Progenitor cell of endocrine pancreas (in vitro differentiated cells): ENCODE results near the gene ESM1. TPM values are rescaled to one million over a fixed set of nuclear protein-coding genes. Genes with fewer than 3 reads are reported as not detected.
"Not testable (repeated sequence)": the region's sequence is repeated elsewhere in the genome, so short reads cannot be mapped to it uniquely, and the experiment has no call there.

Source experiments
- DNase-seq: peaks from one replicate; pipeline ENCODE4 v3.0.0; 2021; ENCODE audit warnings: low spot score; ENCODE audit not compliant: unreplicated experiment
- H3K27ac Mint-ChIP-seq: 2 replicates; pipeline ENCODE4 v1.8.0; 2021; ENCODE audit warnings: mild to moderate bottlenecking, moderate library complexity, mixed read lengths
- H3K27me3 Mint-ChIP-seq: 2 replicates; pipeline ENCODE4 v1.8.0; 2021; ENCODE audit warnings: mixed read lengths
- H3K36me3 Mint-ChIP-seq: 2 replicates; pipeline ENCODE4 v1.8.0; 2022; ENCODE audit warnings: mixed read lengths; ENCODE audit not compliant: insufficient read depth
- H3K4me1 Mint-ChIP-seq: 2 replicates; pipeline ENCODE4 v1.8.0; 2021; ENCODE audit warnings: low read depth, mixed read lengths
- H3K4me3 Mint-ChIP-seq: 2 replicates; pipeline ENCODE4 v1.8.0; 2021; ENCODE audit warnings: low read depth, mild to moderate bottlenecking, moderate library complexity, mixed read lengths
- H3K9me3 Mint-ChIP-seq: 2 replicates; pipeline ENCODE4 v1.8.0; 2021; ENCODE audit warnings: low read depth, mixed read lengths
- total RNA-seq: library from RNA; stranded (reverse); gene quantifications from 2 replicates; pipeline ENCODE4 v1.2.1, GENCODE V29; 2021
- TF ChIP-seq, protein P1 (sequence below): fragments of 200-600 bp; sonication (generic); IDR thresholded peaks from one replicate; pipeline ENCODE4 v1.5.0; 2021; ENCODE audit warnings: antibody characterized with exemption, mild to moderate bottlenecking; ENCODE audit not compliant: unreplicated experiment

Gene ESM1
- total RNA-seq, 1 donor from 2014 or later = not detected

DNA sequence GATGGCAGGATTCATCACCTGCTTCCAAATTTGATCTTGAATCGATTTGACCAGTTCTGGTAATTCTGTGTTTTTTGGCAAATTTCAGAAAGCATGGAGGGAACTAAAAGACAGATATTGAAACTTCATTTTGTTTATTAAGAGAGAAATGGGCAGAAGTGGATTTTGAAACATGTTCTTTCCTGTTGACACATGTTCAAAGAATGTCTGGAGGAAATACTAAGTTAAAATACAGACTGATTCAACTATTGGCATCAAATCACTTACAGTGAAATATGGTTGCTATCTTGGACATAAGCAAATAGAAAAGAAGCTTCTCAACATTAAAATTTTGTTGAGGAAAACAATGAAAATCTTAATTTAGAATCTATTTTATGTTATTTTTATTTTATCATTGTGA lies 19.3 kb upstream of the ESM1 start:
- Mint-ChIP-seq H3K27ac (no peak overlapping the region), H3K4me3 (no peak overlapping the region), H3K9me3 (no peaks in the 10 kb centered on the region), H3K36me3 (no peaks in the 10 kb centered on the region), H3K4me1 (no peaks in the 10 kb centered on the region), H3K27me3 (no peaks in the 10 kb centered on the region)
- DNase-seq = no peak
- TF ChIP-seq, protein P1, sequence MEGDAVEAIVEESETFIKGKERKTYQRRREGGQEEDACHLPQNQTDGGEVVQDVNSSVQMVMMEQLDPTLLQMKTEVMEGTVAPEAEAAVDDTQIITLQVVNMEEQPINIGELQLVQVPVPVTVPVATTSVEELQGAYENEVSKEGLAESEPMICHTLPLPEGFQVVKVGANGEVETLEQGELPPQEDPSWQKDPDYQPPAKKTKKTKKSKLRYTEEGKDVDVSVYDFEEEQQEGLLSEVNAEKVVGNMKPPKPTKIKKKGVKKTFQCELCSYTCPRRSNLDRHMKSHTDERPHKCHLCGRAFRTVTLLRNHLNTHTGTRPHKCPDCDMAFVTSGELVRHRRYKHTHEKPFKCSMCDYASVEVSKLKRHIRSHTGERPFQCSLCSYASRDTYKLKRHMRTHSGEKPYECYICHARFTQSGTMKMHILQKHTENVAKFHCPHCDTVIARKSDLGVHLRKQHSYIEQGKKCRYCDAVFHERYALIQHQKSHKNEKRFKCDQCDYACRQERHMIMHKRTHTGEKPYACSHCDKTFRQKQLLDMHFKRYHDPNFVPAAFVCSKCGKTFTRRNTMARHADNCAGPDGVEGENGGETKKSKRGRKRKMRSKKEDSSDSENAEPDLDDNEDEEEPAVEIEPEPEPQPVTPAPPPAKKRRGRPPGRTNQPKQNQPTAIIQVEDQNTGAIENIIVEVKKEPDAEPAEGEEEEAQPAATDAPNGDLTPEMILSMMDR = no peak

DNA sequence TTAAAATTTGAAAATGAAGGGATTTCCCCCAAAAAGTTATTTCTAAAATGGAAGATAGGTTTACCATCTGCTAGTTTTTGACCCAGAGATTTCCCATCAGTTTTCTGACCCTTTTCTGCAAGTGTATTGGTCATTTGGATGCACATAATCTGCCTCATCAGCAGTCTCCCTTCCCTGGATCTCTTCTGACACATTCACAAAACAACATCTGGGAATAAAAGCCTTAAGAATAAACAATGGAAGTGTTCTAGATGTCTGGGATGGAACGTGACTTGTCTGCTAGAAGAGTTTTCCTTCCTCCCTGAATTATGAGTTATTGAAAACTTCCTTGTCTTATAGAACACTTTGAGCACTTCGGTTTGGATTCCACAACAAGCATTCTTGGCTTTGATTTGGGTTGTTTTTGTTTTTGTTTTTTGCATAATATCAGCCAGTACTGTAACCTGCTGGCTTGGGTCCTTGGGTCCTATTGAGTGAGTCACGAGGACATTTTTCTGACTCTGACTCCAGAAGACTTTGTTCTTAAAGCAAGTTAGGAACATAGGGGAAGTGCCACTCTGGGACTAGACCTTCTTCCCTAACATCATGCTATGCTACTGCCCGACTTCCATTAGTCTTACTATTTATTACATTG lies 18.2 kb upstream of the ESM1 start:
- H3K27me3 Mint-ChIP-seq = no peaks in the 10 kb centered on the region
- H3K27ac Mint-ChIP-seq = no peak overlapping the region

DNA sequence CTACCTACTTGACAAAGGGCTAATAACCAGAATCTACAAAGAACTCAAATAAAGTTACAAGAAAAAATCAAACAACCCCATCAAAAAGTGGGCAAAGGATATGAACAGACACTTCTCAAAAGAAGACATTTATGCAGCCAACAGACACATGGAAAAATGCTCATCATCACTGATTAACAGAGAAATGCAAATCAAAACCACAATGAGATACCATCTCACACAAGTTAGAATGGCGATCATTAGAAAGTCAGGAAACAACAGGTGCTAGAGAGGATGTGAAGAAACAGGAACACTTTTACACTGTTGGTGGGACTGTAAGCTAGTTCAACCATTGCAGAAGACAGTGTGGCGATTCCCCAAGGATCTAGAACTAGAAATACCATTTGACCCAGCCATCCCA lies 16.8 kb upstream of the ESM1 start:
- not testable (repeated sequence) for H3K4me3 Mint-ChIP-seq, H3K4me1 Mint-ChIP-seq, H3K27ac Mint-ChIP-seq, H3K9me3 Mint-ChIP-seq, H3K27me3 Mint-ChIP-seq, H3K36me3 Mint-ChIP-seq, DNase-seq

More for the DNA sequence above, 18.2 kb upstream of the ESM1 start:
- DNase-seq = no peak
- no peaks in the 10 kb centered on the region for H3K9me3 Mint-ChIP-seq
- no peaks in the 10 kb centered on the region for H3K4me1 Mint-ChIP-seq
- no peaks in the 10 kb centered on the region for H3K36me3 Mint-ChIP-seq
- TF ChIP-seq, protein P1 = no peak
- H3K4me3 Mint-ChIP-seq = no peak overlapping the region

DNA sequence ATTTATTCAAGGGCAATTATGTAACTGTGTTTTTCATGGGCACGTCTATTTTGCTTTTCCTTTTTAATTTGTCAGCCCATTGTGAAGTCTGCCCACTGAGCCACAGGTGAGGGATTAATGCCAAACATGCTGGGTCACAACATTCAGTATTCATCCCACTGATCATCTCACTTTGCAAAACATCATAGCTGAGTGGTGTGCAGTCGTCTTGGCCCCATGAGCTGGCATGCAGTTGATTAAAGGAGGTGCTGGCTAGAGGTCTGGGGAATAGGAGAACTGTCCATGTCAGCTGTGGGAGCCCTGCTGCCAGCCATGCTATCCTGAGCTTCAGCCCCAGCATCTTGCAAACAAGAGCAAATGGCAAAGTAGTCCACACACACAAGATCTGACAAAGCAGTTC lies 11.7 kb upstream of the ESM1 start:
- H3K4me1 Mint-ChIP-seq = peaks cover 12% of the 10 kb centered on the region
- H3K27me3 Mint-ChIP-seq = no peaks in the 10 kb centered on the region
- TF ChIP-seq, protein P1 = no peak
- H3K27ac Mint-ChIP-seq = no peak overlapping the region
- H3K4me3 Mint-ChIP-seq = no peak overlapping the region
- no peaks in the 10 kb centered on the region for H3K36me3 Mint-ChIP-seq
- H3K9me3 Mint-ChIP-seq = no peaks in the 10 kb centered on the region
- DNase-seq = no peak

DNA sequence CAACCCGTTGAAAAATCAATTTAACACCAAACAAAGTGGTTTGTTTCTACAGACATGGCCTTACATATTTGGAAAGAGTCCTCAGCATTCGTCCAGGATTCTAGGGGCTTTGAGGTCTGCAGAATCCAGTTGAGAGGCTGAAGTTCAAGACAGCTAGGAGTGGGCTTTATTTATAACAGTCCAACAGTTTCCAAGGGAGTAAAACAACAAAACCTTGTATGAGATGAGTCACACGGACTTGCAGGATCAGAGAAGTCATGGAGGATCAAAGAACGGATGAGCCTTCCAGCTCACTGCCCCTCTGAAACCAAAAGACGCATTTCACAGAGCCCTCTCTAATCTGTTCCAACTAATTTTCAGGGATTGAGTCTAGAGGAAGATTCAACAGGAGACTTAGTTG lies 11.1 kb upstream of the ESM1 start:
- H3K36me3 Mint-ChIP-seq = no peaks in the 10 kb centered on the region
- no peak overlapping the region for H3K4me3 Mint-ChIP-seq
- DNase-seq = no peak
- peaks cover 12% of the 10 kb centered on the region for H3K4me1 Mint-ChIP-seq
- H3K9me3 Mint-ChIP-seq = no peaks in the 10 kb centered on the region
- no peak overlapping the region for H3K27ac Mint-ChIP-seq
- TF ChIP-seq, protein P1 = no peak
- no peaks in the 10 kb centered on the region for H3K27me3 Mint-ChIP-seq

DNA sequence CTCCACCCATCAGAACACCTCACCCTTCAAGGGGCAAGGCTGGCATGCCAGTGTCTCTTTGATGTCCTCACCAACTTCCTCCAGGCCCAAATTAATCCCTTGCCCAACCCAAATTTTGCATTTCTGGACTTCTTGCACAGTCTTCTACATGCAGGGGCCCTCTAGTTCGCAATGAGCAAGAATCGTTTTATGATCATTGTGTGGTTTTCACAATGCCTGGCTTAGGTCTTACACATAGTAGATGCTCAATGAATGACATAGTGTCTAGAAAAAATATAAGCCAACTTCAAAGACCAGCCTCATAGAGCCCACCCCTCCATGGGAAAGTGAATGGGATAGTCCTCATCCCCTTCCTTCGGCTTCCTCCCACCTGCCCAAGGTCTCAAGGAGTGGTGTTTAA lies 9.8 kb upstream of the ESM1 start:
- Mint-ChIP-seq H3K27me3 (peaks cover 6% of the 10 kb centered on the region), H3K4me1 (peaks cover 15% of the 10 kb centered on the region), H3K27ac (no peak overlapping the region), H3K36me3 (no peaks in the 10 kb centered on the region), H3K4me3 (no peak overlapping the region), H3K9me3 (no peaks in the 10 kb centered on the region)
- no peak for DNase-seq
- TF ChIP-seq, protein P1 = no peak
